Measurements from ENCODE around the gene MTG1. TPM values are rescaled to one million over a fixed set of nuclear protein-coding genes. Genes with fewer than 3 reads are reported as not detected.

Gene MTG1
- total RNA-seq, 1 donor from 2014 or later: 44.0 TPM

DNA sequence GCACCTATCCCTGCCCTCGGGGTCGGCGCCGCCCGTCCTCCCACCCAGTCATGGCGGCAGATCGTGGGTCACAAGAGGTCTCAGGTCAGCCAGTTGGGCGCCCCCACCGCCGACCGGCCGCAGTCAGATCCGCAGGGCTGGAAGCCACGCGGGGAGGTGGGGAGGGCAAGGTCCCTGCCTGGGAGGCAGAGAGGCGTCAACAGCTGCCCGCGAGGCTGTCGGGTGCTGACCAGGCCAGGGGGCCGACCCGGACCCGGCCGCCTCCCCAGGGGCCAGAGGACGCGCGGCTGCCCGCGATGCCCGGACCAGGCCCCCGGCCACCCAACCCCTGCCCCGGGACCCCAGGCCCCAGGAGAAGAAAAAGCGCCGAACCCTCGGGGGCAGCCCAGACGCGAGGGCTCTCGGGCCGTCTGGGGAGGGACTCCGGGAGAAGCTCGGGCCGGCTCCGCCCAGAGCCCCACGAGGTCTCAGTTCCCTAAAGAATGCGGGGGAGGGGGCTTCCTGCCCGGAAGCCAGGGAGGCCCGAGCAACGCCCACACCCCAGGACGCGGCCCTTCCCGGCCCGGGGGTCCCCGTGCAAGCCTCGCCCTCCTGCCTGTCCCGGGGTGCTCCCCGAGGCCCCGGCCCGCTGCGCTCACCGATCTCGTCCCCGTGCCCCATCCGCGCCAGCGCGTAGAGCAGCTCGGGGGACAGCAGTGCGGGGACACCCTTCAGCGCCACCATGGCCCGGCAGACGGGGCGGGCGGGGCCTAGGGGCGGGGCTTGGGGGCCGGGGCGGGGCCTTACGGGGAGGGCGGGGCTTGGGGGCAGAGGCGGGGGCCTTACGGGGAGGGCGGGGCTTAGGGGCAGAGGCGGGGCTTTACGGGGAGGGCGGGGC is 36.4 kb upstream of the MTG1 start, which contains the start of gene FUOM:
Gene FUOM, minus strand, starts transcription at position 735 of the 877 bp plus-strand sequence. Its CDS starts 12 bp downstream, at position 723.
- Histone ChIP-seq H3K27ac (ENCODE audit: low read depth, low read length) (no peak within 1 kb of the TSS), H3K4me1 (ENCODE audit: insufficient read depth, low read length) (peaks cover 9% of the 10 kb centered on the region), H3K4me2 (ENCODE audit: low read length) (peak within 1 kb of the TSS; percentile 85), H3K36me3 (ENCODE audit: insufficient read depth, low read length) (no peaks in the 10 kb centered on the region), H3K9me3 (ENCODE audit: insufficient read depth, low read depth, low read length) (no peaks in the 10 kb centered on the region), H3K9ac (ENCODE audit: low read length) (peak within 1 kb of the TSS; percentile 73), H2AFZ (ENCODE audit: low read depth, low read length) (peak within 1 kb of the TSS; percentile 87), H4K20me1 (ENCODE audit: insufficient read depth, low read length) (peaks cover 11% of the 10 kb centered on the region), H3K4me3 (ENCODE audit: insufficient read depth, low read depth, low read length) (peak within 1 kb of the TSS; percentile 57), H3K27me3 (ENCODE audit: insufficient read depth, low read length) (no peaks in the 10 kb centered on the region), H3K79me2 (ENCODE audit: insufficient read depth, low read length) (peaks cover 5% of the 10 kb centered on the region)
- TF ChIP-seq, protein P1, sequence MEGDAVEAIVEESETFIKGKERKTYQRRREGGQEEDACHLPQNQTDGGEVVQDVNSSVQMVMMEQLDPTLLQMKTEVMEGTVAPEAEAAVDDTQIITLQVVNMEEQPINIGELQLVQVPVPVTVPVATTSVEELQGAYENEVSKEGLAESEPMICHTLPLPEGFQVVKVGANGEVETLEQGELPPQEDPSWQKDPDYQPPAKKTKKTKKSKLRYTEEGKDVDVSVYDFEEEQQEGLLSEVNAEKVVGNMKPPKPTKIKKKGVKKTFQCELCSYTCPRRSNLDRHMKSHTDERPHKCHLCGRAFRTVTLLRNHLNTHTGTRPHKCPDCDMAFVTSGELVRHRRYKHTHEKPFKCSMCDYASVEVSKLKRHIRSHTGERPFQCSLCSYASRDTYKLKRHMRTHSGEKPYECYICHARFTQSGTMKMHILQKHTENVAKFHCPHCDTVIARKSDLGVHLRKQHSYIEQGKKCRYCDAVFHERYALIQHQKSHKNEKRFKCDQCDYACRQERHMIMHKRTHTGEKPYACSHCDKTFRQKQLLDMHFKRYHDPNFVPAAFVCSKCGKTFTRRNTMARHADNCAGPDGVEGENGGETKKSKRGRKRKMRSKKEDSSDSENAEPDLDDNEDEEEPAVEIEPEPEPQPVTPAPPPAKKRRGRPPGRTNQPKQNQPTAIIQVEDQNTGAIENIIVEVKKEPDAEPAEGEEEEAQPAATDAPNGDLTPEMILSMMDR (IDR thresholded peaks at IDR 0.05; ENCODE audit: insufficient read depth, low read depth, low read length): no peak
- no peak for TF ChIP-seq EZH2 (IDR thresholded peaks at IDR 0.05; ENCODE audit: insufficient read depth, low read length)
- H3K27me3 Mint-ChIP-seq (ENCODE audit: low read depth, unreplicated experiment): no peaks in the 10 kb centered on the region
- FAIRE-seq (no peak), DNase-seq (ENCODE audit: low read depth) (peak; percentile 23)
- H3K4me3 Mint-ChIP-seq (ENCODE audit: unreplicated experiment): peak within 1 kb of the TSS; percentile 78
- H3K36me3 Mint-ChIP-seq (ENCODE audit: low read depth, unreplicated experiment): peaks cover 5% of the 10 kb centered on the region
- no peaks in the 10 kb centered on the region for H3K4me1 Mint-ChIP-seq (ENCODE audit: low read depth, unreplicated experiment)
- H3K9me3 Mint-ChIP-seq (ENCODE audit: unreplicated experiment): no peaks in the 10 kb centered on the region
- no peak within 1 kb of the TSS for H3K27ac Mint-ChIP-seq (ENCODE audit: unreplicated experiment)

DNA sequence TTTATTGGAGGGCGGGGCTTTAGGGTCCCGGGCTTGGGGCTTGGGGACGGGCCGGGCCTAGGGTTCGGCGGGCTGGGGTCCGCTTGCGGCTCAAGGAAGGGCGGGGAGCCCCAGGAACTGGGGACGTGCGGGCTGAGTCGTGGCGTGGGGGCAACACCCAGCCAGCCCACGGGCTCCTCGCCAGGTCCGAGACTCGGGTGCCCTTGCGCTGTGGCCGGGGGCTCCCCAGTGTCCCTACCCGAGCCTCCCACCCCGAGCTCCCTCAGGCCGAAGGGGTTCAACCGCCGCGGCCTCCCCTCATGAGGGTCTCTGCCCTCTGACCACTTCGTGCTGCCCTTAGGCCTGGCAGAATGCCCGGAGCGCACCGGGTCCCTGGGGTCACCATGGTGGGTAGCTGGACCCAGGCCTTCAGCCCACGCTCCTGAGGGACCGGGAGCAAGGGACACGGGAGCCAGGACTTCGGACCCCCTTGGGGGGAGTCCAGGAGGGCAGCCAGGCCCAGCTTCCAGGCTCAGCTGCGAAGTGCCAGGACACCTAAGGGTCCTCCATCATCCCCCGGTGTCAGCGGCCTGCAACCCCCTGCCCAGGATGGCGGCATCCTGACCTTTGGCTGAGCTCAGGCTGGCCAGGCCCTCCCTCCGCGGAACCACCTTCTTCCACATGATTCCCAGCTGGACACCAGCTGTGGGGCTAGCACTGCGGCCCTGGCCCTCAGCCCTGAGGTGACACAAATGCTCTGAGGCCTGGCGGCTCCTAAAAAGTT is 35.6 kb upstream of the MTG1 start:
- no peak overlapping the region for H3K9ac ChIP-seq (ENCODE audit: low read length)
- no peaks in the 10 kb centered on the region for H3K4me1 Mint-ChIP-seq (ENCODE audit: low read depth, unreplicated experiment)
- no peak overlapping the region for H3K27ac Mint-ChIP-seq (ENCODE audit: unreplicated experiment)
- H3K9me3 ChIP-seq (ENCODE audit: insufficient read depth, low read depth, low read length): no peaks in the 10 kb centered on the region
- no peak for TF ChIP-seq EZH2 (IDR thresholded peaks at IDR 0.05; ENCODE audit: insufficient read depth, low read length)
- no peak overlapping the region for H3K4me2 ChIP-seq (ENCODE audit: low read length)
- H3K4me3 ChIP-seq (ENCODE audit: insufficient read depth, low read depth, low read length): no peak overlapping the region
- DNase-seq (ENCODE audit: low read depth) (no peak), FAIRE-seq (no peak)
- peaks cover 2% of the 10 kb centered on the region for H3K36me3 ChIP-seq (ENCODE audit: insufficient read depth, low read length)
- no peaks in the 10 kb centered on the region for H3K27me3 Mint-ChIP-seq (ENCODE audit: low read depth, unreplicated experiment)
- no peaks in the 10 kb centered on the region for H3K9me3 Mint-ChIP-seq (ENCODE audit: unreplicated experiment)
- H4K20me1 ChIP-seq (ENCODE audit: insufficient read depth, low read length): peaks cover 11% of the 10 kb centered on the region
- H3K27me3 ChIP-seq (ENCODE audit: insufficient read depth, low read length): no peaks in the 10 kb centered on the region
- H3K79me2 ChIP-seq (ENCODE audit: insufficient read depth, low read length): peaks cover 5% of the 10 kb centered on the region
- H2AFZ ChIP-seq (ENCODE audit: low read depth, low read length): no peak overlapping the region
- H3K4me3 Mint-ChIP-seq (ENCODE audit: unreplicated experiment): peak overlapping the region; percentile 64
- peaks cover 9% of the 10 kb centered on the region for H3K4me1 ChIP-seq (ENCODE audit: insufficient read depth, low read length)
- H3K27ac ChIP-seq (ENCODE audit: low read depth, low read length): no peak overlapping the region
- H3K36me3 Mint-ChIP-seq (ENCODE audit: low read depth, unreplicated experiment): peaks cover 7% of the 10 kb centered on the region

DNA sequence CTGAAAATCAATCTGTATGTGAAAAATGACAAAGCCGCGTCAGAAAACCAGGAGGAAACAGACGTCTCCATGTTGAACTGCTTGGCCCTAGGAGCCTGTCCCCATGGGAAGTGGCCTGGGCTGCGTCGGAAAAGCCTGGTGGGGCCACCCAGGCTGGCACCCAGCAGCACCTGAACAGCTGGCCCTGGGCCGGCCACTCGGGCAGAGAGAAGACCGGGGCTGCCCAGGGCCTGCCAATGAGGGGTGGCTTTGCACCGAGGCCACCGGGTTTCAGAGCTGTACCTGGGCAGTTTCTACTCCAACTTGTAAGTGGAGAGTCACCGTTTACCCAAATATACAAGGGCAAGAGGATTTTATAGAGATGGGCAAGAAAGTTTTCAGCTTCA is 35.0 kb upstream of the MTG1 start:
- no peak overlapping the region for H3K27ac Mint-ChIP-seq (ENCODE audit: unreplicated experiment)
- no peak overlapping the region for H3K27ac ChIP-seq (ENCODE audit: low read depth, low read length)
- TF ChIP-seq, protein P1 (IDR thresholded peaks at IDR 0.05; ENCODE audit: insufficient read depth, low read depth, low read length): no peak
- no peak for TF ChIP-seq EZH2 (IDR thresholded peaks at IDR 0.05; ENCODE audit: insufficient read depth, low read length)
- H3K4me3 Mint-ChIP-seq (ENCODE audit: unreplicated experiment): peak overlapping the region; percentile 64
- H3K9me3 Mint-ChIP-seq (ENCODE audit: unreplicated experiment): no peaks in the 10 kb centered on the region
- no peak for DNase-seq (ENCODE audit: low read depth)
- no peak overlapping the region for H3K4me3 ChIP-seq (ENCODE audit: insufficient read depth, low read depth, low read length)
- peaks cover 11% of the 10 kb centered on the region for H4K20me1 ChIP-seq (ENCODE audit: insufficient read depth, low read length)
- H3K36me3 Mint-ChIP-seq (ENCODE audit: low read depth, unreplicated experiment): peaks cover 9% of the 10 kb centered on the region
- no peaks in the 10 kb centered on the region for H3K9me3 ChIP-seq (ENCODE audit: insufficient read depth, low read depth, low read length)
- H2AFZ ChIP-seq (ENCODE audit: low read depth, low read length): no peak overlapping the region
- H3K4me1 Mint-ChIP-seq (ENCODE audit: low read depth, unreplicated experiment): no peaks in the 10 kb centered on the region
- no peaks in the 10 kb centered on the region for H3K27me3 Mint-ChIP-seq (ENCODE audit: low read depth, unreplicated experiment)
- peaks cover 2% of the 10 kb centered on the region for H3K36me3 ChIP-seq (ENCODE audit: insufficient read depth, low read length)
- H3K79me2 ChIP-seq (ENCODE audit: insufficient read depth, low read length): peaks cover 5% of the 10 kb centered on the region
- H3K9ac ChIP-seq (ENCODE audit: low read length): no peak overlapping the region
- FAIRE-seq: no peak
- H3K4me2 ChIP-seq (ENCODE audit: low read length): no peak overlapping the region
- H3K4me1 ChIP-seq (ENCODE audit: insufficient read depth, low read length): peaks cover 9% of the 10 kb centered on the region
- H3K27me3 ChIP-seq (ENCODE audit: insufficient read depth, low read length): no peaks in the 10 kb centered on the region

All from astrocyte (in vitro differentiated cells and primary cell).